ENCODE results near the gene CEP112.

Gene CEP112

GRCh38 chr17:66076546-66077190 lies 115.3 kb downstream of the CEP112 start:
- DNase-seq (ENCODE audit: low spot score): no peak

DNA sequence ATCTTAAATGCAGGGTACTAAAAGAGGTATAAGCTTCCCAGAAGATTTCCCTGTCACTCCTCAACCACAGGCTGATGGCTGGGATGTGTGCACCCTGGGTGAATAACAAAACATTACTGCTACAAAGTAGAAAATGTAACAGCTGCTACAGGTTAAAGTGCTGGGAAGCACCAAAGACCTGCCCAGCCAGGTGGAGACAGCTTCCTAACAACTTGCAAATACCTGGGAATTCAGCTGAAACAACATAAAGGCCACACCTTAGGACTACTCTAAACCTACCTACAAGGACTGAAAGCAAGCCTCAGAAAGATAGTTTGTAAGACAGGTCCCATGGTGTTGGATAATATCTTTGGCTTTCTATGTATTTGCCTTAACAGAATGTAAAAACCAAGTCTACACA lies 118.5 kb downstream of the CEP112 start:
- no peak for DNase-seq (ENCODE audit: low spot score)

- no peak for DNase-seq (ENCODE audit: low spot score)
Measured at GRCh38 chr17:66063686-66064085, 128.2 kb downstream of the CEP112 start.

DNA sequence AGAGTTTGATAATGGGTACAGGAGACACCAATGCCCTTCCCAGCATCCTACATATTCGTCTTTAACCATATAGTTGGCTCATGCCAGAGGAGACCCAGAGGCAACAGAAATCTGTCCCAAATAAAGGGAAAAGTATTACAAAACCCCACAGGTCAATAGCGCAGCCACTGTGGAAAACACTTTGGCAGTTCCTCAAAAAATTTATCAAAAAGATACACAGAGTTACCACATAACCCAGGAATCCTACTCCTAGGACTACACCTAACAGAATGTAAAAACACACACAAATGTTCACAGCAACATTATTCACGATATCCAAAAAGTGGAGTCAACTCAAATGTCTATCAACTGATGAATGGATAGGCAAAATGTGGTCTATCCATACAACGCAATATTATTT lies 135.8 kb downstream of the CEP112 start:
- no peak for DNase-seq (ENCODE audit: low spot score)

- DNase-seq (ENCODE audit: low spot score): no peak
Measured at GRCh38 chr17:66054242-66054641, 137.7 kb downstream of the CEP112 start.

GRCh38 chr17:66044083-66044482 lies 147.8 kb downstream of the CEP112 start:
- DNase-seq (ENCODE audit: low spot score): no peak

GRCh38 chr17:66043419-66043818 lies 148.5 kb downstream of the CEP112 start:
- DNase-seq (ENCODE audit: low spot score): no peak

GRCh38 chr17:66040402-66040801 lies 151.5 kb downstream of the CEP112 start:
- DNase-seq (ENCODE audit: low spot score): no peak

- DNase-seq (ENCODE audit: low spot score): no peak
Measured at GRCh38 chr17:66038125-66038524, 153.8 kb downstream of the CEP112 start.

DNA sequence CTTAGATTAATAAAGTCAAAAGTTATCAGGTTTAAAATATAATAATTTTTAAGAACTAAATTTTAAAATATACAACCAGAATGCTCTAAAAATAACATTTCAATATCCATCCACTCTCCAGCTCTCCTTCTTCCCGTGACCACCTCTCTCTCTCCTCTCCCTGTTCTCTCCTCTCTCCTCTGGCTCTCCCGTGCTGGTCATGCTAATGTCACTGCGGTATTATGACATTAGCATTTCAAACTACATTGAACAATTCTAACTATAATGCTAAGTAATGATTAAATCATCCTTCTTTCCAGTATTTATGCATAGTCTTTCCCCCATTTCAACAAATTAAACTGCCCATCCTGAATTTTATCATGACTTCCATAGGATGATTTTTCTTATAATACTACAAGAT lies 154.7 kb downstream of the CEP112 start:
- DNase-seq (ENCODE audit: low spot score): no peak

DNA sequence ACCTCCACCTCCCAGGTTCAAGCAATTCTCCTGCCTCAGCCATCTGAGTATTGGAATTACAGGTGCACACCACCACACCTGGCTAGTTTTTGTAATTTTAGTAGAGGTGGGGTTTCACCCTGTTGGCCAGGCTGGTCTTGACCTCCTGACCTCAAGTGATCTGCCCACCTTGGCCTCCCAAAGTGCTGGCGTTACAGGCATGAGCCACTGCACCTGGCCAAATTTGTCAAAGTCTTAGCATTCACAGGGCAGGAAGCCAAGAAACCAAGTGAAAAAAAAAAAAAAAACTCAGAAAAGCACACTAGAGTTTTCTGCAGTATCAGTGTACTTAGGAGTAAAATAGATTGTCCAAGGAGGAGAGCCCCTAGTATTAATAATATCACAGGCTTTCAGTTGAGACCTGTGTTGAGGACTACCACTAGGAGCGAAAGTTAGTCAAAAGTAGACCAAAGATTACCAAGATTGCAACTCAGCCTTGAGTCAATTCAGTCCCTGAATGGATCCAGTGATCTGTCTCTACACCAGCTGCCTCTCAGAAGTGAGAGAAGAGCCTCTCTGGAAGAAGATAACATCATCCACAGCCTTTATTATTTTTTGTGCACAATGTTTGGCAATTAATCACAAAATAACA lies 159.7 kb downstream of the CEP112 start:
- DNase-seq (ENCODE audit: low spot score): no peak

DNA sequence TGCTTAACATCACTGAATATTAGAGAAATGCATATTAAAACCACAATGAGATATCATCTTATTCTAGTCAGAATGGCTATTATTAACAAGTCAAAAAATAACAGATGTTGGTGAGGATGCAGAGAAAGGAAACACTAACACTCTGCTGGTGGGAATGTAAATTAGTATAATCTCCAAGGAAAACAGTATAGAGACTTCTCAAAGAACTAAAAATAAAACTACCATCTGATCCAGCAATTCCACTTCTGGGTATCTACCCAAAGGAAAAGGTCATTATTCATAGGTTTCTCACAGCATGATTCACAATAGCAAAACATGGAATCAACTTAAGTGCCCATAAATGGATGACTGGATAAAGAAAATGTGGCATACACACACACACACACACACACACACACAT lies 166.4 kb downstream of the CEP112 start:
- no peak for DNase-seq (ENCODE audit: low spot score)

DNA sequence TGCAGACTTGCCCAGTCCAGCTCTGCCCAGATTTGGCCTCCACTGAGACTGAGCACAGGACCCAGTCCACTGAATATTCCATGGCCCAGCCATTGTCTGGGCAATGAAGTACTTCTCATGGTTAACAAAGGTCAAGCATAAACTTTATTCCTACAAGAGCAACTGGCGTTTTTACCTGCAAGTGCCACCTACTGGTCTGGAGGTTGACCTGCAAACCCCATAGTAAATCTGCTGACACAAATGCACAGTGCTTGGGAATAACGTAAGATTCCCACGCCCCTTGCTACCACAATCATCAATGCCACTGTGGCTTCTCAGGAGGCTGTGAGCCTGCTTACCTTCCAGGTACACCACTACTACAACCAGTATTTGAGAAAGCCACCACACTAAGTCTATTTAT lies 170.2 kb downstream of the CEP112 start:
- DNase-seq (ENCODE audit: low spot score): no peak

GRCh38 chr17:66018786-66019185 lies 173.1 kb downstream of the CEP112 start:
- no peak for DNase-seq (ENCODE audit: low spot score)

DNA sequence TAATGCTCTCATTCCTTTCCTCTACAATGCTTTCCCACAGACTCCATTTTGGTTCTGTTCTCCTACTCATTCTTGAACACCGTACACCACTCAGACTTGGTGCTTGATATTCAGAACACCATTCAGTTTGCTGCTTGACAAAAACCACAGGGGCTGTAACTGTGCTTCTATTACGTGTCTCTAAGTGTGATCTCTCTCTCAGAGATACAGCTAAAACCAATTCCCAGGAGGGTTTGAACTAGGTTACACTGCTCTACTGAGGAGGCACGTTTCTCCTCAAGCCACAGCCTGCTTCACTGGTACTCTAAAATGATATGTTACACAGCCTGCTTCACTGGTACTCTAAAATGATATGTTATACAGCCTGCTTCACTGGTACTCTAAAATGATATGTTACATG lies 175.7 kb downstream of the CEP112 start:
- no peak for DNase-seq (ENCODE audit: low spot score)

DNA sequence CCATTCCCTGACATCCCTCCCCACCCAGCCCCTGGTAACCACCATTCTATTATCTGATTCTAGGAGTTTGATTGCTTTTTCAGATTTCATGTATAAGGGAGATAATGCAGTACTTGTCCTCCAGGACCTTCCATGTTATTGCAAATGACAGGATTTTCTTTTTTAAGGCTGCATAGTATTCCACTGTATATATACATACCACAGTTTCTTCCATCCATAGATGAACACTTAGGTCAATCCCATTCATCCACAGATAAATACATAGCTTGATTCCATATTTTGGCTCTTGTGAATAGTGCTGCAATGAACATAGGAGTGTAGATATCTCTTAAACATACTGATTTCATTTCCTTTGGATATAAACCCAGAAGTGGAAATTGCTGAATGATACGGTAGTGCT lies 183.3 kb downstream of the CEP112 start:
- DNase-seq (ENCODE audit: low spot score): no peak

DNA sequence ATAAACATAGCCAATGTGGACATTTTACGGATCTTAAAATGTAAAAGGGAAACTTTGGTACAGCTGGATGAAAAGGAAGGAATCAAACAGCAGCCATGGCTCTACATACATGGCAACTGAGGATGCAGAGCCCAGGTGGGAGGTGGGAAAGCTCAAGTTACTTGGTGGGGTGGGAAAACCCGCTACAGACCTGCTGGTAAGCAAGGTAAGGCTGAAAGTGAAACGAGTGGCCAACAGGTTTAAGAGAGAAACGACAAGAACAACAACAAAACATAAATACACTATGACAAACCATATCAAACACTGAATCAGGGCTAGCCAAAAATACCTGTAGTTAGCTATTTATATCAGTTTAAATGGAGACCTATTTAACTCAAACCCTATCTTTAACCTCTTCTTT lies 185.3 kb downstream of the CEP112 start:
- no peak for DNase-seq (ENCODE audit: low spot score)

DNA sequence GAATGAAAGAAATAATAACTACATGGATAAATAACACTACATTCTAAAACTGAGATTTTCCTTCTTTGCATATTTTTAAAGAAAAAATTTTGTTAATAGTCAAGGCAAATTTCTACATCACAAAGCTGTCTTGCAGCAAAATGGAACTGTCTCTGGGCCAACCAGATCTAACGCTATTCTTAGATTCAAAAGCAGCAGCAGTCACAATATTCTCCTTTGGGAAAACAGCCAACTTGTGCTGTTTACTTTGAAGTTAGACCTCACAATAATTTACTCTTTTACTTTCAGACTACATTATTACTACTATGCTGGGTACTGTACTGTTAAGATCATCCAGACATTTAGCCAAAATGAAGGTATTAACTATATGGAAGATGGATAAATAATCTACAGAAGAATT lies 189.1 kb downstream of the CEP112 start:
- no peak for DNase-seq (ENCODE audit: low spot score)

DNA sequence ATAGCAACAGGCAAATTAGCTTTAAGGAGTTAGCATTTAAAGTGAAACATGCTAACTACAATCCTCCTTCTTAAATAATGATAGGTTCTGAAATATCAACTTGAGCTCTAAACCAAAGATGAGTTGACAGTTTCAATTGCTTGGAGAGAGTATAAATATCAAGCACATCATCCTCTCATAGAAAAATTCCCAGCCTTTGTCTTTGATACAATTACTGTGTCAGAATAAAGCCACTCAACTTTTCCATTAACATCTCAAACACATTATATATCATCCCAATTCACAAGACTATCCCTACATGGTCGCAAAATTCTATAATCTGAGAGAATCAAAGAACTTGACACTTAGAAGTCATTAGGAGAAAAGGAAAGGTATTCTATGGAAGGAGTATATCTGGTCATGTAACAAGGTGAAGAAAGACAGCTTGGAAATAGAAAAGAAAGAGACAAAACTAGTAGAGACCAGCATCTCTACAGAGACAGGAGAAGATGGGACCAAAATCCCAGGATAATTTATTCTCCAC lies 189.8 kb downstream of the CEP112 start:
- no peak for DNase-seq (ENCODE audit: low spot score)

- no peak for DNase-seq (ENCODE audit: low spot score)
Measured at GRCh38 chr17:66000216-66000615, 191.7 kb downstream of the CEP112 start.

GRCh38 chr17:65998675-65999074 lies 193.3 kb downstream of the CEP112 start:
- no peak for DNase-seq (ENCODE audit: low spot score)

GRCh38 chr17:65994679-65995078 lies 197.3 kb downstream of the CEP112 start:
- DNase-seq (ENCODE audit: low spot score): no peak

- DNase-seq (ENCODE audit: low spot score): no peak
Measured at GRCh38 chr17:65994114-65994513, 197.8 kb downstream of the CEP112 start.

DNA sequence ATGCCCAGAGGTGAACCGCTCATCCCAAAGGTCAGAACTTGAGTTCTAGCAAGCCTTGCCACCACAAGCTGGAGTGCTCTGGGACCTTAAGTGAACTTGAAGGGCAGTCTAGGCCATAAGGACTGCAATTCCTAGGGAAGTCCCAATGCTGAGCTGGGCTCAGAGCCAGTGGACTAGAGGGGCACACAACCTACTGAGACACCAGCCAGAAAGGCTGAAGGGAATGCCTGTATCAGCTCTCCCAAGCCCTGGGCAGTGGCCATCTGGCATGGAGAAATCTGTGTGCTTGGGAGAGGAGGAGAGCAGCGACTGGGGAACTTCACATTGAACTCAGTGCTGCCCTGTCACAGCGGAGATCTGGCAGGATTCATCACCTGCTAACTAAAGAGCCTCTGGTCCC lies 201.3 kb downstream of the CEP112 start:
- DNase-seq (ENCODE audit: low spot score): no peak

Measured in AG20443 (cell line).